ENCODE measurements around the gene HOXC11.

HOXC11 gene

GRCh38 chr12:53939141-53940108 is 33.5 kb upstream of the HOXC11 start:
- no peak for TF ChIP-seq CTCF (IDR thresholded peaks at IDR 0.05; ENCODE audit: low read depth, low read length)
- H3K4me3 ChIP-seq (ENCODE audit: low read depth, low read length) = no peak overlapping the region

- H3K4me3 ChIP-seq (ENCODE audit: low read depth, low read length) = no peak overlapping the region
- TF ChIP-seq CTCF (IDR thresholded peaks at IDR 0.05; ENCODE audit: low read depth, low read length) = no peak
Measured at GRCh38 chr12:53940443-53941014, 32.4 kb upstream of the HOXC11 start.

- no peak overlapping the region for H3K4me3 ChIP-seq (ENCODE audit: low read depth, low read length)
- no peak for TF ChIP-seq CTCF (IDR thresholded peaks at IDR 0.05; ENCODE audit: low read depth, low read length)
Measured at GRCh38 chr12:53941187-53941586, 31.7 kb upstream of the HOXC11 start.

GRCh38 chr12:53941750-53942149 is 31.2 kb upstream of the HOXC11 start:
- TF ChIP-seq CTCF (IDR thresholded peaks at IDR 0.05; ENCODE audit: low read depth, low read length) = no peak
- no peak overlapping the region for H3K4me3 ChIP-seq (ENCODE audit: low read depth, low read length)

- H3K4me3 ChIP-seq (ENCODE audit: low read depth, low read length) = no peak overlapping the region
- TF ChIP-seq CTCF (IDR thresholded peaks at IDR 0.05; ENCODE audit: low read depth, low read length) = no peak
Measured at GRCh38 chr12:53942467-53942997, 30.4 kb upstream of the HOXC11 start.

- TF ChIP-seq CTCF (IDR thresholded peaks at IDR 0.05; ENCODE audit: low read depth, low read length) = no peak
- H3K4me3 ChIP-seq (ENCODE audit: low read depth, low read length) = no peak overlapping the region
Measured at GRCh38 chr12:53944209-53944608, 28.7 kb upstream of the HOXC11 start.

All from WI38 (cell line).